NCI-H146 treated with DMSO at 0.1 percent for 48 hours (cell line): ENCODE results near the gene ZFPL1.

Experiments used
- DNase-seq: peaks from one replicate; lab custom pipeline; 2025; ENCODE audit not compliant: unreplicated experiment; lab: John Stamatoyannopoulos, UW

ZFPL1 gene

GRCh38 chr11:65089621-65090020 is 5.6 kb downstream of the ZFPL1 start:
- no peak for DNase-seq

GRCh38 chr11:65090628-65091027 is 6.6 kb downstream of the ZFPL1 start:
- no peak for DNase-seq

- no peak for DNase-seq
Observed at GRCh38 chr11:65095427-65095826, 11.4 kb downstream of the ZFPL1 start.

- peak; percentile 83 for DNase-seq
Observed at GRCh38 chr11:65095974-65096806, 12.2 kb downstream of the ZFPL1 start, which contains the start of gene VPS51. Gene VPS51, plus strand, starts transcription at chr11:65096214. Its CDS starts 37 bp downstream, at chr11:65096251.

- DNase-seq, result no peak
Observed at GRCh38 chr11:65096926-65097325, 12.9 kb downstream of the ZFPL1 start.

- no peak for DNase-seq
Observed at GRCh38 chr11:65100674-65101350, 16.8 kb downstream of the ZFPL1 start.

- no peak for DNase-seq
Observed at GRCh38 chr11:65102142-65103095, 18.4 kb downstream of the ZFPL1 start.

- DNase-seq, result no peak
Observed at GRCh38 chr11:65103476-65103875, 19.5 kb downstream of the ZFPL1 start.

- no peak for DNase-seq
Observed at GRCh38 chr11:65104628-65105027, 20.6 kb downstream of the ZFPL1 start.

GRCh38 chr11:65107078-65107477 is 23.1 kb downstream of the ZFPL1 start:
- DNase-seq, result no peak

GRCh38 chr11:65107751-65108468 is 23.9 kb downstream of the ZFPL1 start:
- DNase-seq, result no peak

GRCh38 chr11:65108469-65109123 is 24.6 kb downstream of the ZFPL1 start:
- DNase-seq, result no peak

- DNase-seq, result no peak
Observed at GRCh38 chr11:65109231-65110198, 25.5 kb downstream of the ZFPL1 start.

- peak; percentile 70 for DNase-seq
Observed at GRCh38 chr11:65110354-65110861, 26.4 kb downstream of the ZFPL1 start.

GRCh38 chr11:65111159-65111743 is 27.2 kb downstream of the ZFPL1 start:
- DNase-seq, result no peak

GRCh38 chr11:65111744-65112545 is 27.9 kb downstream of the ZFPL1 start, which contains the start of gene TM7SF2:
Gene TM7SF2, plus strand, starts transcription at chr11:65111872. Its CDS starts 144 bp downstream, at chr11:65112016.
- DNase-seq, result peak; percentile 91
